GM21390 (cell line): ENCODE measurements around the gene GLS2.
A peak's percentile ranks its signal among the peaks of the same experiment; 100 is the strongest.
"Not testable (repeated sequence)": the region's sequence is repeated elsewhere in the genome, so short reads cannot be mapped to it uniquely, and the experiment has no call there.

Experiments used
- ATAC-seq: cut with Tn5 transposase; IDR thresholded peaks from one replicate; pipeline ENCODE4 v1.9.1; 2021; ENCODE audit not compliant: unreplicated experiment

The GLS2 gene

DNA sequence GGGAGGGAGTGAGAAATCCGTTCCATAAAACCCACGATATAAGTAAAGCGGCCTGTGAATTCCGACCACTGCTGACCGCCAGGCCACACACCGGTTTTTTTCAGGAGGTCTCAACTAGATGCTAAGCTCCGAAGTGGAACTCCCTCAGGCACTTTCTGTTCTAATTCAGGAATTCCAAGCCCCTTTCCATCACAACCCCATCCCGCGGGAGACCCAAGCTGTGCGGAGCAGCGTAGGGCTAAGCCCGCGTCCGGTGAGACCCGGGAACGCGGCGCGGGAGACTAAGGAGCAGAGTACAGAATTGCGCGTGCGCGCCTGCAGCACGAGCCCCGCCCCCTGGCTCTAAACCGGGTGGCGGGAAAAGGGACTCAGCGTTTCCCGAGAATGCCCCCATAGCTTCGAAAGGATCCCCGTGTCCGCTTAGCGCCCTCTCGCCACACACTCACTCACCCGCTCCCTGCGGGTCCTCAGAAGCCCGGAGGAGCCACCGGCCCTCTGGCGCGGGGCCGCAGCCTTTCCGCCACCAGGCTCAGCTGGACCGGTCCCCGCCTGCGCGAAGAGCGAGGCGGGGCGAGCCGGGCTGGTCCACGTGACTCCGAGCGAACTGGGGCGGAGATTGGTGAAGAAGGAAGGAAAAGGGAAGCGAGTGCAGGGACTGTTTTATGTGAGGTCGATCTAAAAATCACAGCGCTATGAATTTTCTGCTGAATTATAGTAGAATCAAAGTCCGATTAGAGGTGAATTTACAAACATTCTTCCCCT is 38.9 kb downstream of the GLS2 start, which contains the start of gene TIMELESS:
Gene TIMELESS (minus strand): TSS at position 567 of the 762 bp plus-strand sequence. CDS start 15,256 bp downstream, outside the sequence.
- ATAC-seq = peak; percentile 92

DNA sequence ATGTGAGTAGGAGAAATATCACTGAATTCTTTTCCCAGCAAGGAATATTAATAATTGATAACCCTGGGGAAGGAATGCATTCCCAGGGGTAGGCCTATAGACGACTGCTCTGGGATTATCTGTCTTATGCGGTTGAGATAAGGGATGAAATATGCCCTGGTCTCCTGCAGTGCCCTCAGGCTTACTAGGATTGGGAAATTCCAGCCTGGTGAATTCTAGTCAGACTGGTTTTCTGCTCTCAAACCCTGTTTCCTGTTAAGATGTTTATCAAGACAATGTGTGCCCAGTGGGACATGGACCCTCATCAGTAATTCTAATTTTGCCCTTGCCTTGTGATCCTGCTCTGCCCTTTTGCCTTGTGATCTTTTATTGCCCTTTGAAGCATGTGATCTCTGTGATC is 44.8 kb downstream of the GLS2 start:
- ATAC-seq = not testable (repeated sequence)

DNA sequence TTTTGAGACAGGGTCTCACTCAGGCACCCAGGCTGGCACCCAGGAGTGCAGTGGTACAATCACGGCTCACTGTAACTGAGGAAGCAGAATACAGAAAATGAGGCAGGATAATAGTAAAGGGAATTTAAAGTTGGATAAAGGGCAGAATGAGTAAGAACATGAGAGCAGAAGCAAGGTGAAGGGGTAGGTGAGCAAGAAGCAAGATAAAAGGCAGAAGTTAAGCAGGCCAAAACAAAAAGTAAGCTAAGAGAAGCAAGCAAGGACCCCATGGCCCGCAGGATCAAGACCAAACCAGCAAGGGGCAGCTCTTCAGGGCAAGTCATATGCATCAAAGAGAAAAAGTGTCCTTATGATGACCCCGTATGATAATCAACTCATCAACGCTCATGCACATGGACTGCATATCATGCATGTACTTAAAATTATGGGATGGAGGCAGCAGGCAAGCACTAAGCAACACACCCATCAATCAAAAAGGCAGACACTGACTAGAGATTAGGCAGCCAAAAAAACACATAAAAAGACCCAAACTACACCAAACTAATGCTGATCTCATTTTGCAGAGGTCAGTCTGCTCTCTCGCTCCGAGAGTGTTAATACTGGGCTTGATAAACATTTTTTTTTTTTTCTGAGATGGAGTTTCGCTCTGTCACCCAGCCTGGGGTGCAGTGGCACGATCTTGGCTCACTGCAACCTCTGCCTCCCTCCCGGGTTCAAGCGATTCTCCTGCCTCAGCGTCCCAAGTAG is 50.4 kb downstream of the GLS2 start:
- ATAC-seq = no peak

DNA sequence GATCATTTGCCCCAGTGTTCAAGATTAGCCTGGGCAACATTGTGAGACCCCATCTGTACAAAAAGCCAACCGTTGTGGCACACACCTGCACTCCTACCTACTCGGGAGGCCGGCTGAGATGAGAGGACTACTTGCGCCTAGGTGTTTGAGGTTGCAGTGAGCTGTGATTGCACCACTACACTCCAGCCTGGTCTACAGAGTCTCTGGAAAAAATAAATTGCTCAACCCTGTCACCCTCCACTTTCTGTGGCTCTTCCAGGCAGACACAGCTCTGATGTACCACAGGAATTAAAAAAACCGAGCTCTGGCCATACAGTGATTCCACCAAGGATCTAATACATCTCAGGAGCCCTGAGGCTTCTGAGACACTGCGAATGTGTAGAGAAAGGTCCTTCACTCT is 53.1 kb downstream of the GLS2 start:
- no peak for ATAC-seq

DNA sequence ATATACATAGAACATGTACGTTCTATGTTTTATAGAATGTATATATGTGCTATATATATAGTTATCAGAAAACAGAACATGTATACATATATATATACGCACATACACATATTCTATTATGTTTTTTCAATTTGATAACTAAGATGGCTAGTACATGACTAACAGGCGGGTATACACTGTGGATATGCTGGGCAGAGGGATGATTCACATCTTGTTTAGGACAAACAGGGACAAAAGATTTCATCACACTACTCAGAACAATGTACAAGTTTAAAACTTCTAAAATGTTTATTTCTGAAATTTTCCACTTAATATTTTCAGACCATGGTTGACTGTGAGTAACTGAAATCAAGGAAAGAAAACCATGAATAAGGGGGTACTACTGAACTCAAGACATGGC is 56.1 kb downstream of the GLS2 start:
- no peak for ATAC-seq

DNA sequence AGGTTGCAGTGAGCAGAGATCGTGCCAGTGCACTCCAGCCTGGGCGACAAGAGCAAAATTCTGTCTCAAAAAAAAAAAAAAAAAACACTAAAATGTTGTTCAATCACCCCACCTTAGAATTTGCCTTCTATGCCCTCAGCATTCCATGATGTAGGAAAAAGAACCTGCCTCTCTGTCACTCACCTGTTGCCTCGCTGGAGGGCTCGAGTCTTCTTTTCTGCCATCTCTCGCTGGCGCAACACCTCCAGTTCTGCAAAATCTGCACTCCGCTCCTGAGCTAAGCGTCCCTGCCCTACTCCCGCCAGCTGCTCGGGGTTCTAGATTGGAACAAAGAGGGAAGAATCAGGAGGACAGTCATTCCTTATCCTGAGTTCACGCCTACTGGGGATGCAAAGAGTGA is 56.7 kb downstream of the GLS2 start:
- no peak for ATAC-seq

DNA sequence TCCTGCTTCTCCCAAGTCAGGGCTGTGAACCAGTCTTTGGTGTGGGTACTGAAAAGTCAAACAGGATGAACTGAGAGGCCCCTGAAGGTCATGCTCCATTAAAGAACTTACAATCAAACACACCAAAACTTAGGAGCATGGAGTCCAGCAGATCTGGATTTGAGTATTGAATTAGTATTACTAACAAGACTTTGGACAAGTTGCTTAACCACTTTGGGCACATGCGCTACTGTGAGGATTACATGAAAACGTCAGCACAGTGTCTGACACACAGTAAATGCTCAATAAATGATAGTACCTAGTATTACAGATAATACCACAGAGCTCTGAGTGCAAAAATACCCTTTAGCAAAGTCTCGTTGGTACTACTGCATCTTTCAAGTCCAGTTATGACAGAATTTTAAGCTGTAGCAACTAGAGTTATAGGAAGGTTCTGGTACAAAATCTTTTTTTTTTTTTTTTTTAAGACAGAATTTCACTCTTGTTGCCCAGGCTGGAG is 62.0 kb downstream of the GLS2 start:
- no peak for ATAC-seq

DNA sequence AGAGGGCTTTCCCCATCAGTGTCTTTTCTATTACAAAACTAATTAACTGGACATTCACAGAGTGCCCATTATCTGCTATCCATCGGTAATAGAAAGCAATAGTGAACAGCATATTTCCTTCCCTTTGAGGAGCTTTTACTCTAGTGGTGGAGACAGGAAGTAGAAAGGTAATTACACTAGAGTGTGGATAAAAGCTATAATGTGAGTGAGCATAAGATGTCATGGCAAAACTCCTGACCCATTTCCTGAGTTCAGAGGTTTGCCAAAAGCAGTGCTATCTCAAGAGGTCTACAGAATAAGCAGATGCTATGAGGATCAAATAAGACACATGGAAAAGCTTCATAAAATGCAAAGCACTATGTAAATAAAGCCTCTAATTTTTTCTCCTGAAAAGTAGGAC is 62.8 kb downstream of the GLS2 start:
- ATAC-seq = no peak
